Osteoblast (primary cell): ENCODE data around the gene MTR. TPM values are rescaled to one million over a fixed set of nuclear protein-coding genes. Genes with fewer than 3 reads are reported as not detected.

Source experiments
- DNase-seq: peaks from one replicate; pipeline ENCODE4 v3.0.0; 2011; ENCODE audit warnings: low spot score, mixed read lengths; ENCODE audit not compliant: insufficient read length; ENCODE audit errors: missing footprints
- H2AFZ ChIP-seq: 2 replicates; pipeline ENCODE4 v1.6.0; 2011; ENCODE audit warnings: mild to moderate bottlenecking, low read length
- H3K27ac ChIP-seq: 2 replicates; pipeline ENCODE4 v1.5.1; 2011; ENCODE audit warnings: mild to moderate bottlenecking, low read depth, low read length, moderate library complexity
- H3K27me3 ChIP-seq: 2 replicates; pipeline ENCODE4 v1.6.0; 2012; ENCODE audit warnings: mild to moderate bottlenecking, control low read depth, inconsistent platforms, low read length, moderate library complexity; ENCODE audit not compliant: insufficient read depth
- H3K36me3 ChIP-seq: 2 replicates; pipeline ENCODE4 v1.5.1; 2011; ENCODE audit warnings: mild to moderate bottlenecking, low read length, control low read depth, moderate library complexity; ENCODE audit not compliant: insufficient read depth
- H3K4me1 ChIP-seq: 2 replicates; pipeline ENCODE4 v1.5.1; 2011; ENCODE audit warnings: mild to moderate bottlenecking, low read length, control low read depth, moderate library complexity; ENCODE audit not compliant: insufficient read depth
- H3K4me2 ChIP-seq: 2 replicates; pipeline ENCODE4 v1.6.0; 2011; ENCODE audit warnings: mild to moderate bottlenecking, low read length; ENCODE audit not compliant: insufficient read depth
- H3K4me3 ChIP-seq: fragments of 200-600 bp; sonication (generic); 3 replicates; pipeline ENCODE4 v1.5.1; 2012; ENCODE audit warnings: mild to moderate bottlenecking, low read length, inconsistent platforms; ENCODE audit not compliant: insufficient read depth
- H3K79me2 ChIP-seq: 2 replicates; pipeline ENCODE4 v1.6.0; 2012; ENCODE audit warnings: mild to moderate bottlenecking, low read length, control low read depth, inconsistent platforms; ENCODE audit not compliant: insufficient read depth
- H3K9me3 ChIP-seq: 2 replicates; pipeline ENCODE4 v1.5.1; 2011; ENCODE audit warnings: low read depth, low read length, control low read depth
- H4K20me1 ChIP-seq: 2 replicates; pipeline ENCODE4 v1.6.0; 2012; ENCODE audit warnings: mild to moderate bottlenecking, low read length, control low read depth; ENCODE audit not compliant: insufficient read depth
- total RNA-seq: library from RNA; depleted of rRNA; stranded (reverse); fragments of >200 nt; gene quantifications from 2 replicates; pipeline ENCODE4 v1.2.3, GENCODE V29; 2012
- TF ChIP-seq, protein P1 (sequence below): IDR thresholded peaks from 2 replicates; pipeline ENCODE4 v1.5.1; 2011; ENCODE audit warnings: mild to moderate bottlenecking, low read depth, low read length, moderate library complexity; ENCODE audit errors: extremely low read depth

MTR gene
- total RNA-seq, 1 donor: 30.0 TPM

DNA sequence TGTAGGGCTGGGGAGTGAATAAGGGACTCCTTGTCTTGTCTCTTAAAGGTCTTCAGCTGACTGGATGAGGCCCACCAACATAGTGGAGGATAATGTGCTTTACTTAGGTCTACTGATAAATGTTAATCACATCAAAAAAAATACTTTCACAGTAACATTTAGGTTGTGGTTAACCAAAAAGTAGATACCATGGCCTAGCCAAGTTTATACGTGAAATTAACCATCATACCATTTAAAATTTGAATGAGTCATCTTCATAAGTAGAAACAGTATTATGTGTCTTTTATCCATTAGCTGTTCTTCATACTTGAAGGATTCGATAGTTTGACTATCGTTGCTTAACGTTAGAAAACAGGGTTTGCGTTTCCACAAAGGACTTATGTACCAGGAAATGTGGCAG, 80.9 kb downstream of the MTR start:
- no peak overlapping the region for H3K4me2 ChIP-seq
- H2AFZ ChIP-seq: no peak overlapping the region
- no peak overlapping the region for H3K4me3 ChIP-seq
- DNase-seq: no peak
- H3K79me2 ChIP-seq: no peaks in the 10 kb centered on the region
- H3K9me3 ChIP-seq: no peaks in the 10 kb centered on the region
- H3K4me1 ChIP-seq: no peaks in the 10 kb centered on the region
- TF ChIP-seq, protein P1, sequence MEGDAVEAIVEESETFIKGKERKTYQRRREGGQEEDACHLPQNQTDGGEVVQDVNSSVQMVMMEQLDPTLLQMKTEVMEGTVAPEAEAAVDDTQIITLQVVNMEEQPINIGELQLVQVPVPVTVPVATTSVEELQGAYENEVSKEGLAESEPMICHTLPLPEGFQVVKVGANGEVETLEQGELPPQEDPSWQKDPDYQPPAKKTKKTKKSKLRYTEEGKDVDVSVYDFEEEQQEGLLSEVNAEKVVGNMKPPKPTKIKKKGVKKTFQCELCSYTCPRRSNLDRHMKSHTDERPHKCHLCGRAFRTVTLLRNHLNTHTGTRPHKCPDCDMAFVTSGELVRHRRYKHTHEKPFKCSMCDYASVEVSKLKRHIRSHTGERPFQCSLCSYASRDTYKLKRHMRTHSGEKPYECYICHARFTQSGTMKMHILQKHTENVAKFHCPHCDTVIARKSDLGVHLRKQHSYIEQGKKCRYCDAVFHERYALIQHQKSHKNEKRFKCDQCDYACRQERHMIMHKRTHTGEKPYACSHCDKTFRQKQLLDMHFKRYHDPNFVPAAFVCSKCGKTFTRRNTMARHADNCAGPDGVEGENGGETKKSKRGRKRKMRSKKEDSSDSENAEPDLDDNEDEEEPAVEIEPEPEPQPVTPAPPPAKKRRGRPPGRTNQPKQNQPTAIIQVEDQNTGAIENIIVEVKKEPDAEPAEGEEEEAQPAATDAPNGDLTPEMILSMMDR: no peak
- no peak overlapping the region for H3K27ac ChIP-seq
- H4K20me1 ChIP-seq: no peaks in the 10 kb centered on the region
- peaks cover 6% of the 10 kb centered on the region for H3K36me3 ChIP-seq
- H3K27me3 ChIP-seq: no peaks in the 10 kb centered on the region

DNA sequence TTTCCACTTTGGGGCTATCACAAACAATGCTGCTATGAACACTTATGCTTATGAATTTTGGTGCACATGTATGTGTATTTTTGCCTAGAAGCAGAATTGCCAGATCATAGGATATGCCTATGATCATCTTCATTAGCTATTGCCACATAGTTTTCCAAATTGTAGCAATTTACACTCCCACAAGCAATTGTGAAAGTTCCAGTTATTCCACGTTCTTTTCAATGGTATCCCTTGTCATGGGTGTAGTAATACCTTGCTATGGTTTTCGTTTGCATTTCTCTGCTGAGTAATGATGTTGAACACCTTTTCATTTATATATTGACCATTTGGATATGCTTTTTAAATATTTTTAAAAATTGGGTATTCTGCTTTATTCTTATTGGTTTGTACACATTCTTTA, 82.6 kb downstream of the MTR start:
- Histone ChIP-seq H3K4me1 (no peaks in the 10 kb centered on the region), H3K79me2 (no peaks in the 10 kb centered on the region), H3K27ac (no peak overlapping the region), H3K4me2 (no peak overlapping the region), H3K9me3 (no peaks in the 10 kb centered on the region), H3K27me3 (no peaks in the 10 kb centered on the region), H4K20me1 (no peaks in the 10 kb centered on the region), H3K36me3 (peaks cover 6% of the 10 kb centered on the region), H3K4me3 (no peak overlapping the region), H2AFZ (no peak overlapping the region)
- TF ChIP-seq, protein P1: no peak
- no peak for DNase-seq

DNA sequence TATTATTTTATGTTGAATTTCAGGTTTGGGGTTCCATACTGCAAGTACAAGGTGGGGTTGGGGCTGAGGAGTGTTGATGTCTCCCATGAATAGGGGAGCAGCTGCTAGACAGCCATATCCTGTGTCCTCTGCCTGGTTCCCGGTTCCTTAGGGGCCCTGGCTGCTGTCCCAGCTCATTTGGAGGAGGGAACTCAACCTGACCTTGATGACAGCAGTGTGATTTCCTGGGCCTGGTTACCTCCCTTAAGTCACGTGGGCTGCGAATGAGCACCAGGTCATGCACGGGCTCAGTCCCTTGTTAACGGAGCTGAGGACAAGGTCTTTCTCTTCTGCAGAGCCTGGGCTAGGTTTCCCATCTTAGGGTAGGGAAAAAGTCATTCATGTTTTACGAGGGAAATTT, 85.1 kb downstream of the MTR start:
- DNase-seq: no peak
- H3K4me2 ChIP-seq: no peak overlapping the region
- H2AFZ ChIP-seq: no peak overlapping the region
- no peaks in the 10 kb centered on the region for H3K27me3 ChIP-seq
- no peaks in the 10 kb centered on the region for H3K79me2 ChIP-seq
- peaks cover 4% of the 10 kb centered on the region for H3K36me3 ChIP-seq
- TF ChIP-seq, protein P1: no peak
- H3K27ac ChIP-seq: no peak overlapping the region
- no peak overlapping the region for H3K4me3 ChIP-seq
- H3K9me3 ChIP-seq: no peaks in the 10 kb centered on the region
- H3K4me1 ChIP-seq: no peaks in the 10 kb centered on the region
- H4K20me1 ChIP-seq: no peaks in the 10 kb centered on the region

DNA sequence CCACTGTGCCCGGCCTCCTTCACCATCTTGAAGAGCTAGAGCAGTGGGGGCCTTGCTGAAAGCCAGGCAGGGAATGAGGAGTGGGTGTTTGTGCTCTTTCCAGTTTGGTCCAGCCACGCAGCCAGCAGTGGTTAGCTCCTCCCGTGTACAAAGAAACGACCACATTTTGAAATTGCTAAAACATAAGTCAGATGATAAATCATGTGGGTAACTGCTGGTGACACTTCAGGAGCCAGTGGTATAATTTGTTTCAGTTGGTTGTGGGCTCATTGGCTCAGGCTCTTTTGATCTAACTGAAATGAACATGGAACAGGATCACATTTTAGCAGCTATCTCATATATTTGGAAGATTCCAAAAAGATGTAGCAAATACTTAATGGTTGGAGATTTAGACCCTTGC, 87.6 kb downstream of the MTR start:
- peaks cover 19% of the 10 kb centered on the region for H3K36me3 ChIP-seq
- no peaks in the 10 kb centered on the region for H3K9me3 ChIP-seq
- TF ChIP-seq, protein P1: no peak
- no peak overlapping the region for H2AFZ ChIP-seq
- H3K4me3 ChIP-seq: no peak overlapping the region
- no peaks in the 10 kb centered on the region for H3K27me3 ChIP-seq
- no peak for DNase-seq
- H4K20me1 ChIP-seq: no peaks in the 10 kb centered on the region
- no peak overlapping the region for H3K27ac ChIP-seq
- H3K79me2 ChIP-seq: no peaks in the 10 kb centered on the region
- no peaks in the 10 kb centered on the region for H3K4me1 ChIP-seq
- no peak overlapping the region for H3K4me2 ChIP-seq
